GM18498 (cell line): ENCODE data around the gene LPP.

ENCODE experiments used
- ATAC-seq: cut with Tn5 transposase; IDR thresholded peaks from one replicate; pipeline ENCODE4 v1.9.1; 2021; ENCODE audit warnings: mild to moderate bottlenecking, moderate library complexity; ENCODE audit not compliant: unreplicated experiment

The LPP gene

DNA sequence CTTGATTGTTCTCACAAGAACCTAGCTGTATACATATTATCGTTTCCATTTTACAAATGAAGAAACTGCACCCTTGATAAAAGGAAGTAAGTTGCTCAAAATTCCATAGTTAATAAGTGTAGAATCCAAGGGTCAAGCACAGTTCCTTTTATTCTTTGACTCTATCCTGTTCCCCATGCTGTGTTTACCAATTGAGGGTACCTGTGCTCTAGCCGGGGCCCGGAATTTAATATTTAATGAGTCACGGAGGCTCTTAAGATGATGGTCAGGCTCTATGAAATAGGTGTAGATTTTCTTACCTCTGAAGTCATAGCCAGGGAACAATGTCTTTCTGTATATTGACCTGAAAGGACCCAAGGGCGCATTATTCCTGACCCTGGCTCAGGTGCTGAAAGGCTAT lies 65.2 kb downstream of the LPP start:
- ATAC-seq, result no peak

DNA sequence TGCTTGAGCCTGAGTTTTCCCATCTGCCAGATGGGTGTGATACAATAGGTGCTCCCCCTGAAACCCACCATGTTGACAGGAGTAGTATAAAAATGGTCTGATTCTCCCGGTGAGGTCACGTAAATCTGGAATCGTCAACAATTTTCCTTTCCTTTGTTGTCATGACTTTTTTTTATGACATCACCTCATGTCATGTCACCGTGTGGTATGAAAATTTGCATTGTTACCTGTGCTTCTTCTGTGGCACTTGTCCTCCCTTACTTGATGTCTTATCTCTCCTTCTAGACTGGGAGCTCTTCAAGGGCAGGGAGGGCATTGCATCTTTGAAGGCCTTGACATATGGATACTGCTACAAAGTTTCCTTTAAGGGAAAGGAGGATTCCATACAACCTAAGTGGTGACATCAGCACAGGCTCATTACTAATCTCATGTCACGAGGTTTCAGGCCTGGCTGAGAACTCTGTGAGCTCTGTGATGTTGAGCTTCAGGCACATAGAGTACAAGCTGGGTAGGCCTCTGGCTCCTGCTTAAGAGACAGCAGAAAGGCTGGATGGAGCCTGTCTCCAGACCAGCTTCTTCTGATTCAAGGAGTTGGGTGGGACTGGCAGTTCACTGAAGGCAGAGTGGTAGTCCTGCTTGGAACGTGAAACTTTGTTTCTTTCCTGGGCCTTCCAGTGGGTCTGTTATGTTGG lies 66.3 kb downstream of the LPP start:
- no peak for ATAC-seq

- ATAC-seq, result no peak
Measured at GRCh38 chr3:188220988-188221818, 67.2 kb downstream of the LPP start.

DNA sequence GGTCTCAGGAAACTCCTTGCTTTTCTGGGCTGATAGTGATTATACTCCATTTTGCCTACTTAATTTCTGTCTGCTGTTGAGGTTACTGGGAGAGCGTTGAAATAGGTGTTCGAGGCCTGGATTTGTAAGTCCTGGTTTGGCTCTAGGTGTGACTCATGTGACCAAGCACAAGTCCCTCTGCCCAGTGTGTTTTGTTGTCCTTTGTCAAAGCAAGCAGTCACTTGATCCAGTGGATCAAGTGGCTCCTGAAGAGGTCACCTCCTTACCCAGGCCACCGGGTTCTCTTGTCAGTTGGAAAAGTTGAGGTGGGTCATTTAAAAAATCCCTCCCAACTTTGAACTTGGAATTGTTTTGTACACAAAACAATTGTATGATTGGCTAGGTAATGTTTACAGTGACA lies 70.0 kb downstream of the LPP start:
- ATAC-seq, result no peak

GRCh38 chr3:188227442-188227841 lies 73.5 kb downstream of the LPP start:
- ATAC-seq, result no peak

DNA sequence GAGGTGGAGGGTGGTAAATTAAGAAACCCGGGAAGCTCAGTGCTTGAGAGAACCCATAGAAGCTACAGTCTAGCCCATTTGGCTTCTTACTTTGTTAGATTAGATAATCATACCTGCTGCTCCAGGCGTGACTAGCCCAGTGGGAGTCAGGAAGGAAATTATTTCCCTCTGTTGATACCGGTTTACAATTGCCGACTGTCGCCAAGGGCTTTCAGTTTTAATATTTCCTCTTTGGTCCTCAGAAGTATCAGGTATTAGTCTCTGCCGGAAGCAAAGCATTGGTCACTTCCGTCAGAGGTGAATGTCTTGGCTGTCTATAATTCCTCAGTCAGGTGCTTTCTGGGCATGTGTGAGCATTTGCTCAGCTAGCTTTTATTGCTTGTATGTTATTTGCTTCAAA lies 75.2 kb downstream of the LPP start:
- no peak for ATAC-seq

DNA sequence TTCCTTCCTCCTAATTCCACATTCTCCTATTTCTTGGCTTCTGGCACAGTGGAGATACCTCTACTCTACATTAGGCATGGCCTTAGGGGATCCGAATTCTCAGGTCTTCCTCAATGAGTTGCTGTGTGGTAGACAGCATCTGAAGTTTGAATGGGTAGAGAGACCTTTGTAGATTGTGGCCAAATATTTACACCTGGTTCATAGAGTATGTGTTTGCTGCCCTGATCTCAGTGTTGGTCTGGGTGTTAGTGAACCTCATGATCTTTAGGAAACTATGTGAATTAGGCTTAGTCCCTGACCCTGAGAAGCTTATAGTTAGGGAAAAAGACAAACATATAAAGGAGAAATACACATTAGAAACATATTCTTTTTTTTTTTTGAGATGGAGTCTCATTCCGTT lies 75.8 kb downstream of the LPP start:
- ATAC-seq, result no peak

- no peak for ATAC-seq
Measured at GRCh38 chr3:188230962-188231361, 77.0 kb downstream of the LPP start.

- no peak for ATAC-seq
Measured at GRCh38 chr3:188231456-188231855, 77.5 kb downstream of the LPP start.

- no peak for ATAC-seq
Measured at GRCh38 chr3:188232656-188233055, 78.7 kb downstream of the LPP start.

DNA sequence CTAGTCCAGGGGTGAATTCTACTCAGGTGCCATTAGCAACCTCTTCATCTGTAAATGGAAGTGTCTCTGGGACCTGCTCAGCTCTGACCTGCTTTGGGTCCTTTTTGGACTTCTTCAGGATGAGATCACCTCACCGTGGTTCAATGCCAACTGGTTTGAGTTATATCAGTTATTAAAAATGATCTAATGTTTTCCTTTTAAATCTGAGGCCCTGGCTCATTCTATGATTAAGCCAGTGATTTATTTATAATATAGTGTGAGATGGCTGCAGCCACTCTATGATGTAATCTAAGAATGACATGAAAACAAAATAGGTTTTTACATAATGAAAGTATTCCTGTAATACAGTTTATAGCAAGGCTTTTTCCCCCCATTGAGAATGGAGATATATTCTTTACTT lies 79.4 kb downstream of the LPP start:
- no peak for ATAC-seq

DNA sequence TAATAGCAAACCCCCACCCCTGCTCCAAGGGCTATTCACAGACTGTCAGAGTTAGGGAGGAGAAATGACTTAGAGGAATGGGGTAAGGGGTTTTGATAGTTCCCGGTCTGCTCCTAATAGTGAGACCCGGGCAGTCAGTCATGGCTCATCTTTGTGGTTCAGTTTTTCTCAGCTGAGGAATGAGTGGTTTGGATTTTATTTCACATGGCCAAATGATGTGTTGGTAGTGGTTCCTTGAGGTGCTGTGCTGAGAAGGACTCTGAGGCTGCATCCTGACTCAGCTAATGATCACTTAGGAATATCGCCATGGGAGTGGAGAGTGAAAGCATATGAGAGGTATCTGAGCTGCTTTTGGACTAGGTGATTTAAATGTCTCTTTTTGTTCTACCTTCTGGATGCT lies 80.2 kb downstream of the LPP start:
- ATAC-seq, result no peak

DNA sequence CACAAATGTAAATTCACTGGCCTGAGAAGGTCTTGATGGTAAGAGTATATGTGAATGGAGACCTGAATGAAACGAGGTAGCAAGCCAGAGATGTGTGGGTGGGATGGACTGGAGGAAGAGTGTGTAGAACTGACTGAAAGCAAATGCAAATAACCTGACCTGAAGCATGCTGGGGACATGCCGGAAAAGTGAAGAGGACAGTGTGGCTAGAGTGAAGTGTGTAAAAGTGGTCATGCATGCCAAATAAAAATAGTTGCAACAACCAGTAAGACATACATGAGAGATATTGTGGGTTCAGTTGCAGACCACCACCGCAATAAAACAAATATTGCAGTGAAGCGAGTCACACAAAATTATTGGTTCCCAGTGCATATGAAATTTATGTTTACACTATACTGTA lies 82.3 kb downstream of the LPP start:
- no peak for ATAC-seq

DNA sequence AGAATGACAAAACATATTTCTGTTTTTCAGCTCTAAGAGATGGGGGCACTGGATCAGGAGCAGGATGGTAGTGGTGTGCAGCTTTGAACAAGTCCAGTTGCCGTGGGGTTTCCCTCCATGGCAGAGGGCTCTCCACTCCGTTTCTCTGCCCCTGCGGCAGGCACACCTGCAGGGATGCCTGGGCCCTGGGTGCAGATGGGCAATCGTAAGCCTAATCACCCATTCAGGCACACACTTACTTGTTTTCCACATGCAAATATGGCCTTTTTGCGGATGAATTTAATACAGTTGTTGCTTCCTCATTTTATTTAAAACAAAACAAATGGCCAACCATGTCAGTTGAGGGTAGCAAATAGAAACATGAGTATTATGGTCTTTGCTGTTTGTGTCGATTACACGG lies 85.1 kb downstream of the LPP start:
- ATAC-seq, result no peak

DNA sequence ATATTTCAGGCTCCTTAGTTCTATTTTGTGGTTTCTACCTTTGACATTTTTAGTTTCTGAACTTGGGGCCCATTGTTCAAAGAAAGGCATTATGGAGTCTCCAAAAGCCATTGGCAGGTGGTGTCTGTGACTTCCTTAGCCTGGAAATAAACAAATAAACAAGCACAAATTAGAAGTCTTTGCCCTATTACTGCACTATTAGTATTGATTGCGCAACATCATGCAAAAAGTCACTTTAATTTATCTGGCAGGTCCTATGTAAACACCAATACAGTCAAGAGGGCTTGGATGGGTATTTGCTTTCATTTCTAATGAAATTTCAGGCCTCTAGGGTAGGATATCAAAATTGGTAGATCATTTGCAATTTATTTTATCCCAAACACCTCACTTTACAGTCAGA lies 85.6 kb downstream of the LPP start:
- no peak for ATAC-seq

DNA sequence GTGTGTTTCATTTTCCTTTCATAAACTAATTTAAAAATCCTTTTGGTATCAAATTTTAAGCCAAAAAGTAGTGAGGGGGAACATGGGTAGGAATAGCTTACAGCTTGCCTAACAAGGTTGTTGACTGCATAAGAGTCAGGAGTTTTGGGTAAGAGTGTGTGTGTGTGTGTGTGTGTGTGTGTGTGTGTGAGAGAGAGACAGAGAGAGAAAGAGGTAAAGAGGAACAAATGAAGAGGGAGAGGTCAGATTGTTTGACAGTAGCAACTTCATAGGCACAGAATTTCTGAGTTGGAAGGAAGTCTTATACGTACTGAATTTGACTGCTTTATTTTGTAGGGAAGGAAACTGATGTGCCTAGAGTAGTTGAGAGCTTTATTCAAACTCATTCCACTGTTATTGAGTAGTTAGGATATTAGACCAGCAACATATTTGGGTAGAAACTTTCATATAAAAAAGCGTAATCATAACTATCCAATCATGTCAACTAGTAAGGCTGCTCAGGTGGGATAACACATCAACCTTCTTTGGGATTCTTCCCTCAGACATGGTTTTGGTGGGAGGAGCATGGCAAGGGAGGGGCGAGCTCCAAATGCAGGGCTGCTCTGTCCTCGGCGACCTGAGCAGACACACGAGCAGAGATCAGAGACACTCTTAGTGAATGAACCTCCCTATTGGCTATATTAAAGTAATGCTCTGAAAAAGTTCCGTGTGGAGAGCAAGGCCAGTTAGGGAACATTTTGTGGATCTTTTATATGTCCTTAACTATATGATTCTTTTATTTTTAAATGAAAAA lies 86.4 kb downstream of the LPP start:
- ATAC-seq, result no peak

DNA sequence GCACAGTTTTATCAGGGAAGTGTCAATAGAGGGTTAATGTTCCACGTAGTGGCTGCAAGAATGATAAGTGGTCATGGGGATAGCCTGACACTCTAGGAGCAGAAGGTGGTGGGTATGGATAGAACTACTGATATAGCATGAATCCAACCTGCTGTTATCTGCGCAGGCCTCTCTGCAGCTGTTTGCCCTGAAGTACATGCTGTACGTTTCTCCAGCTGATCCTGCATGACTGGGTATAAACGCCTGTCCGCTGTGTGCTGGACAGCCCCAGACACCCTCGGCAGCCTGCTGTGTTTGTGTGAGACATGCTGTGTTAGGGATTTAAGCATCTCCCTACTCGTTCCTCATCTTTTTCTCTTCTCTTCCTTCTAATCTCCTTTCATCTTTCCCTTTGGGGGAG lies 87.1 kb downstream of the LPP start:
- ATAC-seq, result no peak

- no peak for ATAC-seq
Measured at GRCh38 chr3:188241883-188242282, 87.9 kb downstream of the LPP start.

GRCh38 chr3:188242436-188243123 lies 88.6 kb downstream of the LPP start:
- ATAC-seq, result no peak

DNA sequence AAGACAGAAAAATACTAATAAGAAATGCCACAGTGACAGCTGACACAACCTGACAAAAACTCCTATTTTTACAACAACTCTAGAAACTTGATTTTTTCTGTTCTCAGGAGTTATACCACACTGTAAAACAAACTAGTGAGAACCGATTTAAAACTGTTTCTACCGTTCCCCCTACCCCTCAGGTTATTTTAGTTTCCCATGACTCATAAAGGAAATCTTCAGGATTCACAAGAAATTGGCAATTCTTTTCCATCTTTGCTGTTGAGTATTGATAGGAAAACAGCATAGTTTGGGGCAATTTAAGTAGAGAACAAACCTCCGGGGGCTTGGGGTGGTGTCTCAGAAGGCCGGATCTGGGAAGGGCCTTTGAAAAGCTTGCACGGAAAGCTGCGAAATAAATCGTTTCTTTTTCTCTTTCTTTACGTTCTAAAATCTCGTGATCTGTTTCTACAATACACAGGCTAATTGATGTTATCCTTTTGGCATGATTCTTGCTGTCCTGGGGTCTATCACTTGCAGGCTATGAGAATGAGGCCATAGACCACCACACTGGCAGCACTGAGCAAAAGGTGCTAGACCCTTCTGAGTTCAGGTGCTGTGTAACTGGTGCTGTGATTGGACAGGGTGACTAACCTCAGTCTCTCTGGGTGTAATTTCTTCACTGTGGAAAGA lies 89.3 kb downstream of the LPP start:
- no peak for ATAC-seq
